Neural crest cell (in vitro differentiated cells): Measurements from ENCODE around the gene FYTTD1. TPM values are rescaled to one million over a fixed set of nuclear protein-coding genes. Genes with fewer than 3 reads are reported as not detected.

ENCODE experiments used
- DNase-seq: peaks from one replicate; pipeline ENCODE4 v3.0.0; 2021; ENCODE audit warnings: low read depth, mixed read lengths, low spot score
- H3K27ac Mint-ChIP-seq: one replicate; pipeline ENCODE4 v1.8.0; 2021; ENCODE audit warnings: mild to moderate bottlenecking, mixed read lengths; ENCODE audit not compliant: unreplicated experiment
- H3K27me3 Mint-ChIP-seq: 2 replicates; pipeline ENCODE4 v1.8.0; 2021; ENCODE audit warnings: low read depth, mild to moderate bottlenecking, mixed read lengths
- H3K36me3 Mint-ChIP-seq: 2 replicates; pipeline ENCODE4 v1.8.0; 2021; ENCODE audit warnings: low read depth, mild to moderate bottlenecking, mixed read lengths
- H3K4me1 Mint-ChIP-seq: 2 replicates; pipeline ENCODE4 v1.8.0; 2021; ENCODE audit warnings: mixed read lengths
- H3K4me3 Mint-ChIP-seq: one replicate; pipeline ENCODE4 v1.8.0; 2021; ENCODE audit warnings: mild to moderate bottlenecking, mixed read lengths
- H3K9me3 Mint-ChIP-seq: 2 replicates; pipeline ENCODE4 v1.8.0; 2021; ENCODE audit warnings: mixed read lengths
- CTCF ChIP-seq: fragments of 200-600 bp; sonication (generic); conservative IDR thresholded peaks from 2 replicates; pipeline ENCODE4 v1.5.0; 2021; ENCODE audit warnings: antibody characterized with exemption, mild to moderate bottlenecking
- total RNA-seq: library from RNA; stranded (reverse); gene quantifications from 2 replicates; pipeline ENCODE4 v1.2.1, GENCODE V29; 2021

FYTTD1 gene
- total RNA-seq, 1 donor from 2014 or later: 52.5 TPM

GRCh38 chr3:197734667-197735318, 14.9 kb upstream of the FYTTD1 start:
- Mint-ChIP-seq H3K27me3 (no peaks in the 10 kb centered on the region), H3K36me3 (peaks cover 9% of the 10 kb centered on the region), H3K4me3 (peak overlapping the region; percentile 81), H3K27ac (no peak overlapping the region), H3K4me1 (peaks cover 28% of the 10 kb centered on the region), H3K9me3 (no peaks in the 10 kb centered on the region)
- no peak for DNase-seq
- TF ChIP-seq CTCF: no peak

- DNase-seq: peak; percentile 5
- peaks cover 3% of the 10 kb centered on the region for H3K36me3 Mint-ChIP-seq
- peaks cover 24% of the 10 kb centered on the region for H3K4me1 Mint-ChIP-seq
- no peaks in the 10 kb centered on the region for H3K9me3 Mint-ChIP-seq
- no peak for TF ChIP-seq CTCF
- no peak overlapping the region for H3K27ac Mint-ChIP-seq
- peak overlapping the region; percentile 93 for H3K4me3 Mint-ChIP-seq
- no peaks in the 10 kb centered on the region for H3K27me3 Mint-ChIP-seq
Measured at GRCh38 chr3:197736010-197736490, 13.6 kb upstream of the FYTTD1 start.

GRCh38 chr3:197736491-197737318, 13.0 kb upstream of the FYTTD1 start, which contains the start of gene RUBCN:
Gene RUBCN, minus strand, starts transcription at chr3:197736904. Its CDS starts 185 bp downstream, at chr3:197736719.
- no peak for TF ChIP-seq CTCF
- Mint-ChIP-seq H3K9me3 (no peaks in the 10 kb centered on the region), H3K4me1 (peaks cover 24% of the 10 kb centered on the region), H3K4me3 (peak within 1 kb of the TSS; percentile 93), H3K36me3 (peaks cover 3% of the 10 kb centered on the region), H3K27ac (peak within 1 kb of the TSS; percentile 36), H3K27me3 (no peaks in the 10 kb centered on the region)
- peak; percentile 92 for DNase-seq

- Mint-ChIP-seq H3K27me3 (no peaks in the 10 kb centered on the region), H3K36me3 (no peaks in the 10 kb centered on the region), H3K4me1 (peaks cover 24% of the 10 kb centered on the region), H3K27ac (peak overlapping the region; percentile 36), H3K9me3 (no peaks in the 10 kb centered on the region), H3K4me3 (peak overlapping the region; percentile 90)
- TF ChIP-seq CTCF: no peak
- DNase-seq: no peak
Measured at GRCh38 chr3:197737319-197737649, 12.4 kb upstream of the FYTTD1 start.

- no peaks in the 10 kb centered on the region for H3K27me3 Mint-ChIP-seq
- no peak for DNase-seq
- peaks cover 24% of the 10 kb centered on the region for H3K4me1 Mint-ChIP-seq
- TF ChIP-seq CTCF: no peak
- peak overlapping the region; percentile 90 for H3K4me3 Mint-ChIP-seq
- H3K36me3 Mint-ChIP-seq: no peaks in the 10 kb centered on the region
- H3K27ac Mint-ChIP-seq: no peak overlapping the region
- no peaks in the 10 kb centered on the region for H3K9me3 Mint-ChIP-seq
Measured at GRCh38 chr3:197737749-197738462, 11.8 kb upstream of the FYTTD1 start.
